Measurements from ENCODE around the gene TRIM62.

- TF ChIP-seq CTCF (IDR thresholded peaks at IDR 0.05; ENCODE audit: poor library complexity) (no peak), EZH2phosphoT487 (IDR thresholded peaks at IDR 0.05; ENCODE audit: low read depth, severe bottlenecking, unreplicated experiment) (no peak), EZH2 (IDR thresholded peaks at IDR 0.05; ENCODE audit: borderline replicate concordance) (no peak)
These were observed 39.3 kb downstream of the TRIM62 start for GRCh38 chr1:33142483-33143064.

All from hepatocyte (in vitro differentiated cells).